Mesenchymal stem cell (in vitro differentiated cells and primary cell): Measurements from ENCODE around the gene DNAH8.

ENCODE experiments used
- DNase-seq: peaks from one replicate; pipeline ENCODE4 v3.0.0-alpha.2; 2013
- H2AFZ ChIP-seq: one replicate; pipeline ENCODE4 v1.6.1; 2013; ENCODE audit warnings: low read depth, mild to moderate bottlenecking, control low read depth, inconsistent platforms, low read length, moderate library complexity
- H2AK5ac ChIP-seq: 2 replicates; pipeline ENCODE4 v1.6.1; 2013; ENCODE audit warnings: low read length, moderate library complexity, mild to moderate bottlenecking, inconsistent platforms; ENCODE audit not compliant: severe bottlenecking
- H2BK120ac ChIP-seq: one replicate; pipeline ENCODE4 v1.6.1; 2013; ENCODE audit warnings: low read depth, mild to moderate bottlenecking, inconsistent platforms, low read length, moderate library complexity
- H2BK12ac ChIP-seq, 2 experiments: one replicate each; pipeline ENCODE4 v1.6.1; 2013; ENCODE audit warnings: inconsistent platforms in 2 of 2, low read length in 2 of 2, mild to moderate bottlenecking in 2 of 2, moderate library complexity in 2 of 2, control low read depth in 1 of 2
- H2BK15ac ChIP-seq: one replicate; pipeline ENCODE4 v1.6.1; 2013; ENCODE audit warnings: mild to moderate bottlenecking, low read depth, inconsistent platforms; ENCODE audit not compliant: poor library complexity, severe bottlenecking
- H2BK5ac ChIP-seq: 2 replicates; pipeline ENCODE4 v1.6.1; 2013; ENCODE audit warnings: low read depth, mild to moderate bottlenecking, low read length, control low read depth, inconsistent platforms; ENCODE audit not compliant: poor library complexity, severe bottlenecking
- H3K14ac ChIP-seq, 2 experiments: one replicate each; pipeline ENCODE4 v1.6.1; 2013; ENCODE audit warnings: inconsistent platforms in 2 of 2, low read length in 2 of 2, control low read depth in 1 of 2, mild to moderate bottlenecking in 1 of 2, moderate library complexity in 1 of 2
- H3K18ac ChIP-seq, 2 experiments: one replicate each; pipeline ENCODE4 v1.6.1; 2013; ENCODE audit warnings: inconsistent platforms in 2 of 2, low read length in 2 of 2, control low read depth in 1 of 2, low read depth in 1 of 2, mild to moderate bottlenecking in 1 of 2
- H3K23ac ChIP-seq, 2 experiments: one replicate each; pipeline ENCODE4 v1.6.1; 2013; ENCODE audit warnings: inconsistent platforms in 2 of 2, low read length in 2 of 2, mild to moderate bottlenecking in 2 of 2, moderate library complexity in 2 of 2, control low read depth in 1 of 2
- H3K27ac ChIP-seq: 2 replicates; pipeline ENCODE4 v1.5.1; 2013; ENCODE audit warnings: mild to moderate bottlenecking, moderate library complexity, low read length, control low read depth, inconsistent platforms; ENCODE audit not compliant: poor library complexity, severe bottlenecking
- H3K27me3 ChIP-seq, 2 experiments: 2 replicates each; pipeline versions ENCODE4 v1.6.1 to v1.7.0; 2013; ENCODE audit warnings: low read length in 2 of 2, mild to moderate bottlenecking in 2 of 2, moderate library complexity in 2 of 2, control low read depth in 1 of 2, inconsistent platforms in 1 of 2; ENCODE audit not compliant: control insufficient read depth in 1 of 2, insufficient read depth in 1 of 2
- H3K36me3 ChIP-seq, 2 experiments: 2 replicates each; pipeline versions ENCODE4 v1.6.1 to v1.7.0; 2013; ENCODE audit warnings: low read length in 2 of 2, control low read depth in 1 of 2, inconsistent platforms in 1 of 2, low read depth in 1 of 2, mild to moderate bottlenecking in 1 of 2; ENCODE audit not compliant: insufficient read depth in 2 of 2, control insufficient read depth in 1 of 2
- H3K4ac ChIP-seq, 2 experiments: one replicate each; pipeline ENCODE4 v1.6.1; 2013; ENCODE audit warnings: inconsistent platforms in 2 of 2, low read length in 2 of 2, mild to moderate bottlenecking in 2 of 2, moderate library complexity in 2 of 2, control low read depth in 1 of 2, low read depth in 1 of 2
- H3K4me1 ChIP-seq: 2 replicates; pipeline ENCODE4 v1.6.1; 2013; ENCODE audit warnings: low read depth, low read length, control low read depth; ENCODE audit not compliant: control insufficient read depth, insufficient read depth
- H3K4me2 ChIP-seq: 2 replicates; pipeline ENCODE4 v1.6.1; 2013; ENCODE audit warnings: low read length, mild to moderate bottlenecking, inconsistent platforms; ENCODE audit not compliant: poor library complexity, severe bottlenecking
- H3K4me3 ChIP-seq, 2 experiments: 2 replicates each; pipeline versions ENCODE4 v1.5.1 to v1.7.0; 2013; ENCODE audit warnings: low read length in 2 of 2, mild to moderate bottlenecking in 2 of 2, control low read depth in 1 of 2, low read depth in 1 of 2; ENCODE audit not compliant: insufficient read depth in 1 of 2
- H3K79me1 ChIP-seq: replicated peaks from 2 replicates; pipeline ENCODE4 v1.6.1; 2013; ENCODE audit warnings: mild to moderate bottlenecking, control low read depth, low read length, inconsistent platforms; ENCODE audit not compliant: poor library complexity, severe bottlenecking
- H3K9ac ChIP-seq: 2 replicates; pipeline ENCODE4 v1.7.0; 2013; ENCODE audit warnings: mild to moderate bottlenecking, low read length, moderate library complexity
- H3K9me3 ChIP-seq: 2 replicates; pipeline ENCODE4 v1.7.0; 2013; ENCODE audit warnings: mild to moderate bottlenecking, low read length; ENCODE audit not compliant: control insufficient read depth
- H4K8ac ChIP-seq: one replicate; pipeline ENCODE4 v1.6.1; 2013; ENCODE audit warnings: inconsistent platforms, mild to moderate bottlenecking, low read length, moderate library complexity
- H4K91ac ChIP-seq: one replicate; pipeline ENCODE4 v1.6.1; 2013; ENCODE audit warnings: mild to moderate bottlenecking, low read length, inconsistent platforms
- WGBS: methylation state at CpG from one replicate; pipeline ENCODE4 v1.1.7; 2013; ENCODE audit warnings: mixed read lengths; 5-methylcytosine and 5-hydroxymethylcytosine counted together

DNAH8 gene

DNA sequence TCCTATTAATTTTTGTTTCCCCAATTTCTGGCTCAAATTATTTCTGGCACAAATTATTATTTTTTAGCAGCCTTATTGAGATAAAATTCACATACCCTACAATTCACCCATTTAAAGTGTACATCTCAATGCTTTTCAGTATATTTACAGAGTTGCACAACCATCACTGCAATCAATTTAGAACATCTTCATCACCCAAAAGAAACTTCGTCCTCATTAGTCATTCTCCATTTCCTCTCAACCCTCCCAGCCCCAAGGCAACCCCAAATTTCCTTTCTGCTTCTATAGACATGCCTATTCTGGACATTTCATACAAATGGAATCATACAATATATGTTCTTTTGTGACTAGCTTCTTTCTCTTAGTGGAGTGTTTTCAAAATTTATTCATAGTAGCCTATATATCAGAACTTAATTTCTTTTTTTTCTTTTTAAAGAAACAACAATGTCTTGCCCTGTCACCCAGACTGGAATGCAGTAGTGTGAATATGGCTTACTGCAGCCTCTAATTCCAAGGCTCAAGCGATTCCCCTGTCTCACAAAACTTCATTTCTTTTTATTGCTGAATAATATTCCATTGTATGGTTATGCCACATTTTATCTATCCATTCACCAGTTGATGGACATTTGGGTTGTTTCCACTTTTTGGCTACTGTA is 84.5 kb downstream of the DNAH8 start:
- Histone ChIP-seq H3K27me3 (peaks cover 6 to 34% of the 10 kb centered on the region in 2 experiments), H3K4me1 (peaks cover 3% of the 10 kb centered on the region), H3K9me3 (no peaks in the 10 kb centered on the region), H3K9ac (no peak overlapping the region), H3K4me2 (no peak overlapping the region), H4K91ac (no peak overlapping the region), H2BK120ac (no peak overlapping the region), H3K4ac (no peak overlapping the region), H2BK12ac (no peak overlapping the region), H2BK5ac (no peak overlapping the region), H3K36me3 (no peaks in the 10 kb centered on the region), H4K8ac (no peak overlapping the region), H3K14ac (no peak overlapping the region), H2AK5ac (no peak overlapping the region), H3K18ac (no peak overlapping the region), H2AFZ (no peak overlapping the region), H3K79me1 (no peaks in the 10 kb centered on the region), H3K27ac (no peak overlapping the region), H2BK15ac (no peak overlapping the region), H3K4me3 (no peak overlapping the region), H3K23ac (no peak overlapping the region)
- no peak for DNase-seq
- WGBS = 19% methylated on average over 1 of the region's 2 CpGs

DNA sequence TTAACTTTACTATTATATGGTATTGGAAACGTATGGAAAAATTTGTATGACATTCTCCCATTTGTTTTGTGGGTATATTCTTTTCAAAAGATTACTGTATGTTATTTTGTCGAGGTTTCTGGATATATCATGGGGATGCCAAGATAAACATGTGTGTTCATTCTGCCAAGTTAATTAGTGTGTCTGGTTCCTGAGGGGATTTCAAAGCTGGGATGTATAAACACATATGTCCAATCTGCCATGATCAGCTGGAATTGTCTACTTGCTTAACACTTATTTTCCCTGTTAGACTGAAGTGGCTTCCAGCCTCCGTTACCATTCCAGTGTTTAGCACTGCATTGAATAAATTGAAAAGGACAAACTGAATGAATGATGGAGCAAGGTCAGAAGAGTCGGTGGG is 86.2 kb downstream of the DNAH8 start:
- no peaks in the 10 kb centered on the region for H3K9me3 ChIP-seq
- no peak overlapping the region for H2AK5ac ChIP-seq
- no peak overlapping the region for H3K18ac ChIP-seq
- H3K4me1 ChIP-seq = peaks cover 3% of the 10 kb centered on the region
- H3K23ac ChIP-seq = no peak overlapping the region
- no peak overlapping the region for H2AFZ ChIP-seq
- no peaks in the 10 kb centered on the region for H3K79me1 ChIP-seq
- H3K27me3 ChIP-seq = peaks cover 13 to 42% of the 10 kb centered on the region in 2 experiments
- H3K14ac ChIP-seq = no peak overlapping the region
- no peak overlapping the region for H3K4ac ChIP-seq
- H2BK12ac ChIP-seq = no peak overlapping the region
- WGBS = 81% methylated on average over 4 of the region's 4 CpGs
- H4K8ac ChIP-seq = no peak overlapping the region
- H2BK120ac ChIP-seq = no peak overlapping the region
- no peak overlapping the region for H3K27ac ChIP-seq
- H4K91ac ChIP-seq = no peak overlapping the region
- DNase-seq = no peak
- H3K4me2 ChIP-seq = no peak overlapping the region
- H2BK15ac ChIP-seq = no peak overlapping the region
- no peak overlapping the region for H3K4me3 ChIP-seq
- no peaks in the 10 kb centered on the region for H3K36me3 ChIP-seq
- no peak overlapping the region for H2BK5ac ChIP-seq
- no peak overlapping the region for H3K9ac ChIP-seq

DNA sequence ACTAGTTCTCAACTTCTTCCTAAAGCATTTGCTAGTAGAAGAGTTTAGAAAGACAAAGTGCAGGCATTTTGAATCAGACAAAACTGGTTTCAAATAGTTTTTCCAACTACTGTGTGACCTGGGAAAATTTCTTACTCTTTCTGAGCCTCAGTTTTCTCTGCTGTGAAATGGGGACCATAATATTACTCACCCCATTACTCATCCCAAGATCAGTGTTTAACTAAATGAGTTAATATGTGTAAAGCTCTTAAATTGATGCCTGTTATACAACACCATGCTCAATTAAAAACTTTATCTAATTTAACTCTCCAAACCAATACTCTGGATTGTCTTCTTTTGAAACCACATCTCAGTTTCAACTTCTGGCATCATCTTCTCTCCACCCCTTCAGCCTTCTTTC is 87.4 kb downstream of the DNAH8 start:
- Histone ChIP-seq H3K27ac (no peak overlapping the region), H2BK15ac (no peak overlapping the region), H3K4ac (no peak overlapping the region), H4K91ac (no peak overlapping the region), H3K27me3 (peaks cover 13 to 35% of the 10 kb centered on the region in 2 experiments), H3K4me3 (no peak overlapping the region), H3K18ac (no peak overlapping the region), H2BK12ac (no peak overlapping the region), H3K14ac (no peak overlapping the region), H2BK120ac (no peak overlapping the region), H2AFZ (no peak overlapping the region), H3K4me2 (no peak overlapping the region), H2AK5ac (no peak overlapping the region), H3K9me3 (no peaks in the 10 kb centered on the region), H2BK5ac (no peak overlapping the region), H3K4me1 (no peaks in the 10 kb centered on the region), H3K79me1 (no peaks in the 10 kb centered on the region), H3K9ac (no peak overlapping the region), H3K36me3 (no peaks in the 10 kb centered on the region), H3K23ac (no peak overlapping the region), H4K8ac (no peak overlapping the region)
- DNase-seq = no peak

DNA sequence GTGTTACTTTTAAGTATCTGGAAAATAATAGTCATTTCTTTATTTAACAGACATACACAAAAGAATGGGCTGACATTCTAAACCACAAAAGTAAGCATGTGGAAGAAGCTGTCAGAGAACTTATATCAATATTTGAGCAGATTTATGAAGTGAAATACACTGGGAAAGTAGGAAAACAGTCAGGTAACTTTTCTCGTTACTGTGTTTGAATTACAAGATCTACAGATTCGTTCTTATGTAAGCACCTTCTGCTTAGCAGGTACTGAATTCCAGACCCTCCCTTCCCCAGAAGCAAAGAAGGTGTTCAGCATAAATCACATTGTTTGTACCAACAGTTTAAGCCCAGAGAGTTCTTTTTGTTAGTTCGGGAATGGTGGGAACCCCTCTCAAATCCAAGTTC is 88.0 kb downstream of the DNAH8 start:
- H3K36me3 ChIP-seq = no peaks in the 10 kb centered on the region
- H3K27ac ChIP-seq = no peak overlapping the region
- H2AK5ac ChIP-seq = no peak overlapping the region
- H2BK15ac ChIP-seq = no peak overlapping the region
- no peak overlapping the region for H4K8ac ChIP-seq
- no peak overlapping the region for H3K14ac ChIP-seq
- H3K79me1 ChIP-seq = no peaks in the 10 kb centered on the region
- H3K18ac ChIP-seq = no peak overlapping the region
- no peak overlapping the region for H2AFZ ChIP-seq
- H3K9me3 ChIP-seq = no peaks in the 10 kb centered on the region
- no peak overlapping the region for H3K4me3 ChIP-seq
- no peak overlapping the region for H3K4ac ChIP-seq
- H4K91ac ChIP-seq = no peak overlapping the region
- WGBS = 91% methylated on average over 3 of the region's 3 CpGs
- no peak for DNase-seq
- no peak overlapping the region for H3K4me2 ChIP-seq
- no peaks in the 10 kb centered on the region for H3K4me1 ChIP-seq
- no peak overlapping the region for H3K23ac ChIP-seq
- no peak overlapping the region for H2BK12ac ChIP-seq
- no peak overlapping the region for H2BK120ac ChIP-seq
- H2BK5ac ChIP-seq = no peak overlapping the region
- peaks cover 13 to 30% of the 10 kb centered on the region in 2 experiments for H3K27me3 ChIP-seq
- no peak overlapping the region for H3K9ac ChIP-seq
